Endothelial cell of umbilical vein (primary cell): ENCODE measurements around the gene SMCO2. TPM values are rescaled to one million over a fixed set of nuclear protein-coding genes. Genes with fewer than 3 reads are reported as not detected.

Experiments
- BruUV-seq: library from RNA; stranded (reverse); fragments of 400-500 nt; replicated peaks from 2 replicates; lab custom pipeline; 2021; lab: Mats Ljungman, UMichigan
- CTCF ChIA-PET: fragments of 300-600, 350-600 bp; sonication (Branson Sonifier 250); formaldehyde crosslinking; loops from one replicate; lab custom pipeline; 2021; ENCODE audit warnings: antibody characterized with exemption, inconsistent platforms; lab: Charles Lee
- POLR2A ChIA-PET: fragments of 300-600, 350-600 bp; sonication (Branson Sonifier 250); formaldehyde crosslinking; loops from one replicate; lab custom pipeline; 2021; ENCODE audit warnings: antibody characterized with exemption, inconsistent platforms; lab: Charles Lee
- DNase-seq: peaks from one replicate; pipeline ENCODE4 v3.0.0-alpha.2; 2011; ENCODE audit warnings: low read depth, low spot score
- FAIRE-seq: peaks from 2 replicates; lab custom pipeline; 2011; peaks lifted over from hg19 to GRCh38; lab: Jason Lieb, UNC
- H2AFZ ChIP-seq: 2 replicates; pipeline ENCODE4 v1.6.0; 2012; ENCODE audit warnings: low read depth, low read length, control low read depth, inconsistent platforms
- H3K27ac ChIP-seq: 2 replicates; pipeline ENCODE4 v1.5.1; 2011; ENCODE audit warnings: low read depth, mild to moderate bottlenecking, control low read depth, low read length, moderate library complexity; ENCODE audit not compliant: insufficient read depth
- H3K27me3 ChIP-seq, 2 experiments: 2 replicates each; pipeline versions ENCODE4 v1.6.0 to v1.6.1; 2011; ENCODE audit warnings: low read length in 2 of 2, mixed read lengths in 1 of 2; ENCODE audit not compliant: control insufficient read depth in 2 of 2, insufficient read depth in 2 of 2
- H3K36me3 ChIP-seq, 2 experiments: 2 replicates in 1 of 2; 3 replicates in 1 of 2; pipeline ENCODE4 v1.5.1; 2011; ENCODE audit warnings: low read length in 2 of 2, mild to moderate bottlenecking in 1 of 2, moderate library complexity in 1 of 2; ENCODE audit not compliant: control insufficient read depth in 2 of 2, insufficient read depth in 2 of 2; ENCODE audit errors: extremely low read depth in 1 of 2
- H3K4me1 ChIP-seq: 3 replicates; pipeline ENCODE4 v1.5.1; 2011; ENCODE audit warnings: mild to moderate bottlenecking, low read length; ENCODE audit not compliant: control insufficient read depth, insufficient read depth; ENCODE audit errors: extremely low read depth
- H3K4me2 ChIP-seq: 2 replicates; pipeline ENCODE4 v1.6.1; 2011; ENCODE audit warnings: low read length, control low read depth, mixed read lengths; ENCODE audit not compliant: insufficient read depth
- H3K4me3 ChIP-seq, 3 experiments: fragments of 200-600 bp in 1 of 3; sonication (generic), shearing (Covaris generic) in 1 of 3; replicated peaks in 1 of 3; 2 replicates each; pipeline ENCODE4 v1.5.1; 2011 to 2016; ENCODE audit warnings: control low read depth in 3 of 3, low read length in 3 of 3, mild to moderate bottlenecking in 2 of 3, inconsistent platforms in 1 of 3, low read depth in 1 of 3, moderate library complexity in 1 of 3; ENCODE audit not compliant: insufficient read depth in 1 of 3
- H3K79me2 ChIP-seq: 2 replicates; pipeline ENCODE4 v1.6.0; 2012; ENCODE audit warnings: low read length, inconsistent platforms; ENCODE audit not compliant: control insufficient read depth, insufficient read depth
- H3K9ac ChIP-seq: replicated peaks from 2 replicates; pipeline ENCODE3; 2011; ENCODE audit warnings: low read length, control low read depth; ENCODE audit not compliant: insufficient read depth; ENCODE audit errors: extremely low read depth
- H3K9me1 ChIP-seq: replicated peaks from 3 replicates; pipeline ENCODE4 v1.6.0; 2011; ENCODE audit warnings: mild to moderate bottlenecking, low read length; ENCODE audit not compliant: control insufficient read depth, insufficient read depth; ENCODE audit errors: extremely low read depth
- H3K9me3 ChIP-seq: replicated peaks from 2 replicates; pipeline ENCODE4 v1.5.1; 2012; ENCODE audit warnings: low read length, inconsistent platforms; ENCODE audit not compliant: control insufficient read depth, insufficient read depth
- H4K20me1 ChIP-seq: replicated peaks from 2 replicates; pipeline ENCODE3; 2011; ENCODE audit warnings: mild to moderate bottlenecking, low read length; ENCODE audit not compliant: control insufficient read depth, insufficient read depth; ENCODE audit errors: extremely low read depth
- EZH2 ChIP-seq: IDR thresholded peaks from 2 replicates; pipeline ENCODE4 v1.6.1; 2012; ENCODE audit warnings: borderline replicate concordance, low read depth, mild to moderate bottlenecking, moderate library complexity, low read length, inconsistent platforms; ENCODE audit not compliant: severe bottlenecking
- FOS ChIP-seq: IDR thresholded peaks from 2 replicates; pipeline ENCODE4 v1.6.1; 2011; ENCODE audit warnings: mild to moderate bottlenecking, low read length, moderate library complexity, borderline replicate concordance; ENCODE audit not compliant: insufficient read depth
- GATA2 ChIP-seq: IDR thresholded peaks from 2 replicates; pipeline ENCODE4 v1.7.0; 2011; ENCODE audit warnings: low read depth, mild to moderate bottlenecking, moderate library complexity, mixed read lengths, low read length; ENCODE audit not compliant: insufficient read length, insufficient read depth
- JUN ChIP-seq: IDR thresholded peaks from 2 replicates; pipeline ENCODE4 v1.6.1; 2011; ENCODE audit warnings: borderline replicate concordance, low read depth; ENCODE audit not compliant: insufficient read length, insufficient read depth
- MYC ChIP-seq: IDR thresholded peaks from one replicate; pipeline ENCODE4 v1.6.1; 2011; ENCODE audit warnings: mild to moderate bottlenecking, low read depth, low read length
- POLR2A ChIP-seq: IDR thresholded peaks from 2 replicates; pipeline ENCODE4 v1.6.1; 2012; ENCODE audit warnings: low read depth, mild to moderate bottlenecking, control low read depth, low read length
- POLR2AphosphoS5 ChIP-seq: IDR thresholded peaks from 2 replicates; pipeline ENCODE4 v1.6.1; 2012; ENCODE audit warnings: low read depth, mild to moderate bottlenecking, control low read depth, low read length, moderate library complexity; ENCODE audit not compliant: insufficient read depth
- dilution Hi-C: fragments of 300-500 bp; cut with MboI; formaldehyde crosslinking; loops from one replicate; pipeline ENCODE4 v1.15.0; 2019; ENCODE audit warnings: low sequenced_read_pairs; ENCODE audit not compliant: extremely low pct_ligation_motif_present
- intact Hi-C: fragments of 100-400 bp; cut with micrococcal nuclease; formaldehyde crosslinking; loops from one replicate; pipeline ENCODE4 v1.10.0; 2022
- polyA plus RNA-seq, 4 experiments: library from polyadenylated mRNA; depleted of rRNA in 3 of 4; stranded (reverse) in 3 of 4; unstranded in 1 of 4; fragments of >200 nt; gene quantifications; 2 replicates each; pipeline versions ENCODE4 v1.2.1 to v1.2.3, GENCODE V29; 2011 to 2012; ENCODE audit warnings: missing spikeins in 1 of 4
- total RNA-seq: library from RNA; stranded (reverse); gene quantifications from 2 replicates; pipeline ENCODE4 v1.2.3, GENCODE V29; 2021
- TF ChIP-seq, protein P1 (sequence below), 2 donors: IDR thresholded peaks; 1 replicate in 1 of 2; 2 replicates in 1 of 2; pipeline ENCODE4 v1.5.1; 2011; ENCODE audit warnings: low read length in 2 of 2, mild to moderate bottlenecking in 2 of 2, moderate library complexity in 2 of 2, control low read depth in 1 of 2, inconsistent platforms in 1 of 2, low read depth in 1 of 2; ENCODE audit not compliant: insufficient read depth in 1 of 2; ENCODE audit errors: extremely low read depth in 1 of 2
- TF ChIP-seq, protein P2 (sequence below): IDR thresholded peaks from 2 replicates; pipeline ENCODE4 v1.6.1; 2011; ENCODE audit not compliant: insufficient read depth, insufficient read length

Gene SMCO2
- total and polyA plus RNA-seq, 2 donors (not counting 3 experiments of a cell fraction or from before 2014, with no cell fraction given), result 0.33 to 0.49 TPM

GRCh38 chr12:27498761-27499160 is 52.2 kb downstream of the SMCO2 start:
- Histone ChIP-seq H3K4me3 (no peak overlapping the region), H3K27ac (no peak overlapping the region), H4K20me1 (no peaks in the 10 kb centered on the region), H3K9me1 (no peaks in the 10 kb centered on the region), H3K4me2 (no peak overlapping the region), H3K36me3 (no peaks in the 10 kb centered on the region), H3K27me3 (no peaks in the 10 kb centered on the region), H3K9me3 (no peaks in the 10 kb centered on the region), H3K4me1 (no peaks in the 10 kb centered on the region), H2AFZ (no peak overlapping the region), H3K79me2 (no peaks in the 10 kb centered on the region), H3K9ac (no peak overlapping the region)
- DNase-seq (no peak), FAIRE-seq (no peak)
- intact Hi-C loops (no loop called here), dilution Hi-C loops (no loop called here)
- BruUV-seq, result no TSS peak
- ChIA-PET POLR2A (no interaction called here), CTCF (no interaction called here)
- TF ChIP-seq JUN (no peak), GATA2 (no peak), POLR2A (no peak), FOS (no peak), POLR2AphosphoS5 (no peak), EZH2 (no peak), MYC (no peak)
- TF ChIP-seq, protein P1, sequence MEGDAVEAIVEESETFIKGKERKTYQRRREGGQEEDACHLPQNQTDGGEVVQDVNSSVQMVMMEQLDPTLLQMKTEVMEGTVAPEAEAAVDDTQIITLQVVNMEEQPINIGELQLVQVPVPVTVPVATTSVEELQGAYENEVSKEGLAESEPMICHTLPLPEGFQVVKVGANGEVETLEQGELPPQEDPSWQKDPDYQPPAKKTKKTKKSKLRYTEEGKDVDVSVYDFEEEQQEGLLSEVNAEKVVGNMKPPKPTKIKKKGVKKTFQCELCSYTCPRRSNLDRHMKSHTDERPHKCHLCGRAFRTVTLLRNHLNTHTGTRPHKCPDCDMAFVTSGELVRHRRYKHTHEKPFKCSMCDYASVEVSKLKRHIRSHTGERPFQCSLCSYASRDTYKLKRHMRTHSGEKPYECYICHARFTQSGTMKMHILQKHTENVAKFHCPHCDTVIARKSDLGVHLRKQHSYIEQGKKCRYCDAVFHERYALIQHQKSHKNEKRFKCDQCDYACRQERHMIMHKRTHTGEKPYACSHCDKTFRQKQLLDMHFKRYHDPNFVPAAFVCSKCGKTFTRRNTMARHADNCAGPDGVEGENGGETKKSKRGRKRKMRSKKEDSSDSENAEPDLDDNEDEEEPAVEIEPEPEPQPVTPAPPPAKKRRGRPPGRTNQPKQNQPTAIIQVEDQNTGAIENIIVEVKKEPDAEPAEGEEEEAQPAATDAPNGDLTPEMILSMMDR (IDR thresholded peaks at IDR 0.05; ENCODE audit: extremely low read depth in 1 of 2, insufficient read depth in 1 of 2, low read depth in 1 of 2, low read length in 2 of 2), result no peak
- TF ChIP-seq, protein P2, sequence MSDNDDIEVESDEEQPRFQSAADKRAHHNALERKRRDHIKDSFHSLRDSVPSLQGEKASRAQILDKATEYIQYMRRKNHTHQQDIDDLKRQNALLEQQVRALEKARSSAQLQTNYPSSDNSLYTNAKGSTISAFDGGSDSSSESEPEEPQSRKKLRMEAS, result no peak
